Loucy (cell line): Measurements from ENCODE around the gene FSTL4.

Experiments used
- H2AFZ ChIP-seq: fragments of 200-600 bp; sonication (generic); 2 replicates; pipeline ENCODE4 v1.6.0; 2016; ENCODE audit warnings: antibody characterized with exemption, mild to moderate bottlenecking, low read length, moderate library complexity
- H3F3A ChIP-seq: fragments of 200-600 bp; 2 replicates; pipeline ENCODE4 v1.6.0; 2016; ENCODE audit warnings: antibody characterized with exemption, low read depth, mild to moderate bottlenecking
- H3K27me3 ChIP-seq: fragments of 200-600 bp; sonication (generic); 2 replicates; pipeline ENCODE4 v1.6.1; 2014; ENCODE audit warnings: low read length, mild to moderate bottlenecking; ENCODE audit not compliant: insufficient read depth, poor library complexity, severe bottlenecking
- H3K36me3 ChIP-seq: fragments of 200-600 bp; sonication (generic); 2 replicates; pipeline ENCODE4 v1.6.1; 2016; ENCODE audit warnings: low read length; ENCODE audit not compliant: insufficient read depth
- H3K4me1 ChIP-seq: fragments of 200-600 bp; sonication (generic); 2 replicates; pipeline ENCODE4 v1.5.1; 2014; ENCODE audit warnings: low read length, mild to moderate bottlenecking; ENCODE audit not compliant: insufficient read depth, poor library complexity, severe bottlenecking
- H3K4me2 ChIP-seq: fragments of 200-600 bp; sonication (generic); 2 replicates; pipeline ENCODE4 v1.6.0; 2014; ENCODE audit warnings: antibody characterized with exemption, low read length, low read depth, mild to moderate bottlenecking; ENCODE audit not compliant: poor library complexity, severe bottlenecking
- H3K4me3 ChIP-seq: fragments of 200-600 bp; sonication (generic); 2 replicates; pipeline ENCODE4 v1.5.1; 2014; ENCODE audit warnings: low read length, mild to moderate bottlenecking, mixed read lengths; ENCODE audit not compliant: poor library complexity, severe bottlenecking
- H3K79me2 ChIP-seq: fragments of 200-600 bp; sonication (generic); 2 replicates; pipeline ENCODE4 v1.6.1; 2014; ENCODE audit warnings: low read length; ENCODE audit not compliant: insufficient read depth
- H3K9ac ChIP-seq: fragments of 200-600 bp; sonication (generic); 2 replicates; pipeline ENCODE4 v1.6.0; 2014; ENCODE audit warnings: mild to moderate bottlenecking, low read depth, low read length, moderate library complexity; ENCODE audit not compliant: poor library complexity, severe bottlenecking
- H3K9me2 ChIP-seq: fragments of 200-600 bp; sonication (generic); replicated peaks from 2 replicates; pipeline ENCODE4 v1.6.1; 2016; ENCODE audit warnings: low read depth, low read length, mixed read lengths
- H3K9me3 ChIP-seq: fragments of 200-600 bp; sonication (generic); 2 replicates; pipeline ENCODE4 v1.6.1; 2014; ENCODE audit warnings: mild to moderate bottlenecking, antibody characterized with exemption, low read length, low read depth; ENCODE audit not compliant: insufficient read depth
- H4K20me1 ChIP-seq: fragments of 200-600 bp; sonication (generic); 2 replicates; pipeline ENCODE4 v1.6.0; 2014; ENCODE audit warnings: antibody characterized with exemption, low read length, mild to moderate bottlenecking; ENCODE audit not compliant: insufficient read depth, poor library complexity, severe bottlenecking
- CTCF ChIP-seq: fragments of 200-600 bp; sonication (generic); conservative IDR thresholded peaks from 2 replicates; pipeline ENCODE4 v1.5.1; 2014; ENCODE audit warnings: mild to moderate bottlenecking, antibody characterized with exemption, low read length
- EZH2phosphoT487 ChIP-seq: fragments of 200-600 bp; IDR thresholded peaks from 2 replicates; pipeline ENCODE4 v1.6.1; 2018; ENCODE audit warnings: antibody characterized with exemption, mild to moderate bottlenecking, moderate library complexity, borderline replicate concordance

The FSTL4 gene

GRCh38 chr5:133214153-133214820 lies 398.1 kb downstream of the FSTL4 start:
- H3K4me1 ChIP-seq, result no peaks in the 10 kb centered on the region
- H4K20me1 ChIP-seq, result no peaks in the 10 kb centered on the region
- no peaks in the 10 kb centered on the region for H3K79me2 ChIP-seq
- H3F3A ChIP-seq, result no peaks in the 10 kb centered on the region
- H3K9ac ChIP-seq, result no peak overlapping the region
- no peak overlapping the region for H3K4me2 ChIP-seq
- H2AFZ ChIP-seq, result no peak overlapping the region
- no peaks in the 10 kb centered on the region for H3K9me2 ChIP-seq
- no peaks in the 10 kb centered on the region for H3K9me3 ChIP-seq
- no peaks in the 10 kb centered on the region for H3K36me3 ChIP-seq
- TF ChIP-seq CTCF (no peak), EZH2phosphoT487 (no peak)
- H3K27me3 ChIP-seq, result no peaks in the 10 kb centered on the region
- H3K4me3 ChIP-seq, result no peak overlapping the region

- Histone ChIP-seq H3K27me3 (no peaks in the 10 kb centered on the region), H3K4me1 (no peaks in the 10 kb centered on the region), H3K79me2 (no peaks in the 10 kb centered on the region), H3K9me3 (no peaks in the 10 kb centered on the region), H3F3A (no peaks in the 10 kb centered on the region), H3K9me2 (no peaks in the 10 kb centered on the region), H2AFZ (no peak overlapping the region), H3K9ac (no peak overlapping the region), H3K36me3 (no peaks in the 10 kb centered on the region), H4K20me1 (no peaks in the 10 kb centered on the region), H3K4me2 (no peak overlapping the region), H3K4me3 (no peak overlapping the region)
- TF ChIP-seq EZH2phosphoT487, result no peak
- no peak for TF ChIP-seq CTCF
These were observed 406.7 kb downstream of the FSTL4 start for GRCh38 chr5:133205649-133206048.

- Histone ChIP-seq H3K4me2 (no peak overlapping the region), H3K36me3 (no peaks in the 10 kb centered on the region), H2AFZ (no peak overlapping the region), H3K79me2 (no peaks in the 10 kb centered on the region), H4K20me1 (no peaks in the 10 kb centered on the region), H3F3A (no peaks in the 10 kb centered on the region), H3K9ac (no peak overlapping the region), H3K4me3 (no peak overlapping the region), H3K27me3 (no peaks in the 10 kb centered on the region), H3K4me1 (no peaks in the 10 kb centered on the region), H3K9me3 (no peaks in the 10 kb centered on the region), H3K9me2 (no peaks in the 10 kb centered on the region)
- no peak for TF ChIP-seq CTCF
- no peak for TF ChIP-seq EZH2phosphoT487
These were observed 407.1 kb downstream of the FSTL4 start for GRCh38 chr5:133205204-133205603.
